Stimulated activated naive CD8-positive, alpha-beta T cell treated with anti-CD3 and anti-CD28 coated beads, Interleukin-15, Interleukin-2, amounts not matched to agents 100 ng/mL and 50 ng/mL, for 24 hours (primary cell): Measurements from ENCODE around the gene UMOD.

Experiments
- H3K27ac Mint-ChIP-seq: one replicate; pipeline ENCODE4 v1.8.0; 2021; ENCODE audit warnings: mild to moderate bottlenecking, mixed read lengths
- H3K27me3 Mint-ChIP-seq: one replicate; pipeline ENCODE4 v1.8.0; 2021; ENCODE audit warnings: mixed read lengths
- H3K36me3 Mint-ChIP-seq: one replicate; pipeline ENCODE4 v1.8.0; 2021; ENCODE audit warnings: low read depth, mixed read lengths
- H3K4me1 Mint-ChIP-seq: one replicate; pipeline ENCODE4 v1.8.0; 2021; ENCODE audit warnings: low read depth, mixed read lengths
- H3K4me3 Mint-ChIP-seq: one replicate; pipeline ENCODE4 v1.8.0; 2021; ENCODE audit warnings: mild to moderate bottlenecking, mixed read lengths
- H3K9me3 Mint-ChIP-seq: one replicate; pipeline ENCODE4 v1.8.0; 2021; ENCODE audit warnings: mixed read lengths

The UMOD gene

DNA sequence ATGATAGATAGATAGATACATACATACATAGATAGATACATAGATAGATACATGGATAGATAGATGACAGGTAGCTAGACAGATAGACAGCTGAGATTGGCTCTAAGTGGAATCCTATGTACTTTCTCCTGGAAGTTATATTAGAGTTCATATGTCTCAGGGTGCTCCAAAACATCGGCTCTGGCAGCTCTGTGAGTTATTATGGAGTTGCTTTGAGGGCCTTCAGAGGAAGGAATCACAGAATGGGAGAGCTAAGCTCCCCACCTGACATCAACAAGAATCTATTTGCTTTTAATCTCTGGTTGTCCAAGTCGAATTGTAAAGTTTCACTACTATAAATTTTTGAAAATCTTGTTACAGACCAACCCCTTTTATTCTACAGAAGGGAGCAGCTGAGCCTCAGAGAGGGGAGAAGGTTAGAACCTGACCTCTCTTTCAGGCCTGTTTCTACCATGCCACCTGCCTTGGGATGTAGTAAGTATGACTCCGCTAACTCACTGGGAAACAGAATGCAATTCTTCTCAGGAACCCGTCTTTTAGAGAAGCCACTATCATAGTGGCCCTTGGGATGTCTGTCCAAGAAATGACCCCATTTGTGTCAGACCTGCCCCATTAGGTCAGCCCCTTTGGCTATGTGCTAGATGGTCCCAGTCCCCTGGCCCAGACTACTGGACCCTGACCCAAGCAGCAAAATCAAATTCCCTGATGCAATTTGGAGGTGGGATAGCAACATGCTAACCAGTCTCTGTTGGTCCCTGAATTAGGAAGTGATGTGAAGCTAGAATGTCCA, 43.5 kb downstream of the UMOD start:
- Mint-ChIP-seq H3K4me3 (no peak overlapping the region), H3K36me3 (no peaks in the 10 kb centered on the region), H3K4me1 (no peaks in the 10 kb centered on the region), H3K27me3 (peaks cover 8% of the 10 kb centered on the region), H3K27ac (no peak overlapping the region), H3K9me3 (no peaks in the 10 kb centered on the region)

DNA sequence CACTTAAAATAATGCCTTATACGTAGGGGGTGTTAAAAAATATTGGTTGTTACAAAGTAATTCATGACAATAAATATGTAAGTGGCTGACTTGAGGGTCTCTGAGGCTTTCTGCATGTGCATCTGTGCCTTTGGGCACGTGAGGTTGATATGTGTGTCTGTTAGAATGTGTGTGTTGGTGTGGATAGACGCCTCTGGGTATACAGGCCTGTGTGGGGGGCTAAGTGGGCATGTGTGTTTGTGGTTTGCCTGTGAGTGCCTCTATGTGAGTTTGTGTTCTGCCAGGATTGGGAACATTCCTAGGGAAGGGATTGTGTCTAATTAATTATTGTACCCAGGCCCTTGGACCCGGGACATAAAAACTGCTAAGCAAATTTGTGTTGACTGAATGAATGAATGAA, 44.2 kb downstream of the UMOD start:
- Mint-ChIP-seq H3K36me3 (no peaks in the 10 kb centered on the region), H3K4me3 (no peak overlapping the region), H3K27ac (no peak overlapping the region), H3K27me3 (peaks cover 8% of the 10 kb centered on the region), H3K4me1 (no peaks in the 10 kb centered on the region), H3K9me3 (no peaks in the 10 kb centered on the region)

DNA sequence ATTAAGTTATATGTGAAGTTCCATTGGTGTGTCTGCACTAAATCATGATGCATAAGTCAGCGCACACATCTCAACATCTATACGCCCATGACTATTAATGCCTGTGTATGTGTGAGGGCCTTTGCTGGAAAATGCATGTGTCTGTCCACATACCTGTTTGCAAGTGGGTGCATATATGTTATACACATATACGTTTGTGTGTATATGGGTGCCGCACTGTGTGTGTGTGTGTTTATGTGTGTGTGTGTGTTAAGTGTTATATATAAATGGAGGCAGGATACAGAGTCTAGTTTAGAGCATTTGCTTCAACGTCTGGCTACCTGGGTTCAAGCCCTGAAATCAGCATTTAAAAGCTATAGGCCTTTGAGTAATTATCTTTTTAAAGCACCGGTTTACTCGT, 44.7 kb downstream of the UMOD start:
- Mint-ChIP-seq H3K4me3 (no peak overlapping the region), H3K9me3 (no peaks in the 10 kb centered on the region), H3K36me3 (no peaks in the 10 kb centered on the region), H3K27me3 (peaks cover 11% of the 10 kb centered on the region), H3K27ac (no peak overlapping the region), H3K4me1 (no peaks in the 10 kb centered on the region)

DNA sequence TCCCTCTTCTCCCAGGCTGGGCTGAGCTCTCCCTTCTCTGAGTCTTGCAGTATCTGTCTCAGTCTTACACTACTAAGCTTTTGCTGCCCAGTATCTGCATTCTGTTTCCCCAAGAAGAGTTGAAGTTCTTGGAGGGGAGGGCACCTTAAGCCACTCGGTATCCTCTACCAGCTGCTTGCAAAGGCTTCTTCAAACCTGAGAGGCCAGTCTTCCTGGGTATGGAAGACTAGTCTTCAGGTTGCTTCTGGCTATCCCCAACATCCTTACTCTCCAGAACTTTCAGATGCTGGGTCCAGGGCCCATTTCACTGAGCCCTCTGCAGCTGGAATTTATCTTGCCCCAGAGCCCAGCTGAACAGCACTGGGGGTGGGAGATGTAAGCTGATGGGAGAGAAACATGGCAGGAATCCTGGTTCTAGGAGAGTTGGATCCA, 45.3 kb downstream of the UMOD start:
- Mint-ChIP-seq H3K9me3 (no peaks in the 10 kb centered on the region), H3K36me3 (no peaks in the 10 kb centered on the region), H3K27me3 (peaks cover 11% of the 10 kb centered on the region), H3K27ac (no peak overlapping the region), H3K4me1 (no peaks in the 10 kb centered on the region), H3K4me3 (no peak overlapping the region)

DNA sequence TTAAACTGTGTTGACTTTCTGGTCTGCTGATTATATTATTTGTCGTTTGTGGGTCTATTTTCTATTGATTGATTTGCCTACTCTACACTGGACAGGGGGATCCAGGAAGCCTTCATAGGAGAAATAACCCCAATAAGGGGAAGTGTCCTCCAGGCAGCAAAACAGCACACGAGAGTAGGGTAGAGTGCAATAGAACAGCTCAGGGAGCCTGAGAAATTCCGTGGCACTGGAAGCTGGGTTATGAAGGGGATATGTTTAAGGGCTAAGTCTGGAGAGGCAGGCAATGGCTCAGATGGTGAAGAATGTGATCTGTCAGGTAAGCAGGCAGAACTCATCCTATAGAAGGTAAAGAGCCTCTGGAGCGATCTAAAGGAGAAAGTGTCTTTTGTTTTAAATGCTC, 46.1 kb downstream of the UMOD start:
- Mint-ChIP-seq H3K36me3 (no peaks in the 10 kb centered on the region), H3K4me3 (no peak overlapping the region), H3K27me3 (peaks cover 11% of the 10 kb centered on the region), H3K9me3 (no peaks in the 10 kb centered on the region), H3K4me1 (no peaks in the 10 kb centered on the region), H3K27ac (no peak overlapping the region)

DNA sequence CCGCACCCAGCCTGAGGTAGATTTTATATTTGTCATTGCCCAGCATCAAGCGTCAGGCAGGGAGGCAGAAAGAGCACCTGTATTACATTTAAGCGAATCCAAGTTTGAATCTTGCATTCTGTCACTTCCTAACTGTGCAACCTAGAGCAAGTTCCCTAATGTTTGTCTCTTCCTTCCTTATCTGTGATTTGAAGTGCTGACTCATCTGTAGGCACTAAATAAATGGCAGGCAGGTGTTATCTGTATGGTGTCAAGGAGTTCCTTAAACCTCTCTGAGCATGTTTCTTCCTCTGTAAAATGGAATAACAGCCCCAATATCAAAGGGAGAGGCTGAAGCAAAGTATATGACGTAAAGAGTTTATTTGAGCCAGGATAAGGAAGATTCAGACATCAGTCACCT, 49.5 kb downstream of the UMOD start:
- Mint-ChIP-seq H3K36me3 (no peaks in the 10 kb centered on the region), H3K27me3 (peaks cover 30% of the 10 kb centered on the region), H3K27ac (no peak overlapping the region), H3K4me1 (no peaks in the 10 kb centered on the region), H3K4me3 (no peak overlapping the region), H3K9me3 (peaks cover 4% of the 10 kb centered on the region)

DNA sequence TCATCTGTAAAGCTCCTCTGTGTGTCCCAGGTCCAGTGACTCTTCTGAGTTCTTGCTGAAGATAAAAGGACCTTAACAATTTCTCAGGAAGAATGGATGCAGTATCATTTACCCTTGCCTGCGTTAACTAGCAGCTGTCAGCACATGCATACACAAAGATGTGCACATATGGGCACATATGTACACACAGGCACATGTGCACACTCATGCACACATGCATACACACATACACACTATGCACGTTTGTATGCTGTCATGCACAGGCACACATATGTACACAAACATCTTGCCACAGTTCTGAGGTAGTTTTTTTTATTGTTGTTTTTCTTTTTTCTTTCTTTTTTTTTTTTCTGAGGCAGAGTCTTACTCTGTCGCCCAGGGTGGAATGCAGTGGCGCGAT, 50.1 kb downstream of the UMOD start:
- H3K4me3 Mint-ChIP-seq: no peak overlapping the region
- H3K27ac Mint-ChIP-seq: no peak overlapping the region
- H3K27me3 Mint-ChIP-seq: peaks cover 30% of the 10 kb centered on the region
- H3K9me3 Mint-ChIP-seq: peaks cover 4% of the 10 kb centered on the region
- H3K36me3 Mint-ChIP-seq: no peaks in the 10 kb centered on the region
- no peaks in the 10 kb centered on the region for H3K4me1 Mint-ChIP-seq

DNA sequence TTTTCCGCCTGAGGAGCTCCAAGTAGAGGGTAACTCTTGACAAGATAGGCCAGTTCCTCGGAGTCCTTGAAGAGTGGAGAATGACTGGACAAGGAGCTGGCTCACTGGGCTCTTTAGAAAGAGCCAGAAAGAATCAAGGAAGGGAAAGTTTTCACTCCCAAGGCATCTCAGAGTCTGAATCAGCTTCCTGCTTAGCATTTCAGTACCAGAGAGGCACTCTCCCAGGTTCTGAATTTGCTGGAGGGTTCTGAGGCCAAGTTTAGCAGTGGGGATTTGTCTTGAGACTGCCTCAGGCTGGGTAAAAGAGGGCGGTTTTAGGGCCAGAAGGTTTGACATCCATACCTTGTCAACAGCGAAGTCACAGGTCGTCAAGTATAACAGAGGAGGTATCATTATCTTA, 50.7 kb downstream of the UMOD start:
- Mint-ChIP-seq H3K27ac (no peak overlapping the region), H3K9me3 (peaks cover 4% of the 10 kb centered on the region), H3K4me3 (no peak overlapping the region), H3K4me1 (no peaks in the 10 kb centered on the region), H3K36me3 (no peaks in the 10 kb centered on the region), H3K27me3 (peaks cover 29% of the 10 kb centered on the region)

DNA sequence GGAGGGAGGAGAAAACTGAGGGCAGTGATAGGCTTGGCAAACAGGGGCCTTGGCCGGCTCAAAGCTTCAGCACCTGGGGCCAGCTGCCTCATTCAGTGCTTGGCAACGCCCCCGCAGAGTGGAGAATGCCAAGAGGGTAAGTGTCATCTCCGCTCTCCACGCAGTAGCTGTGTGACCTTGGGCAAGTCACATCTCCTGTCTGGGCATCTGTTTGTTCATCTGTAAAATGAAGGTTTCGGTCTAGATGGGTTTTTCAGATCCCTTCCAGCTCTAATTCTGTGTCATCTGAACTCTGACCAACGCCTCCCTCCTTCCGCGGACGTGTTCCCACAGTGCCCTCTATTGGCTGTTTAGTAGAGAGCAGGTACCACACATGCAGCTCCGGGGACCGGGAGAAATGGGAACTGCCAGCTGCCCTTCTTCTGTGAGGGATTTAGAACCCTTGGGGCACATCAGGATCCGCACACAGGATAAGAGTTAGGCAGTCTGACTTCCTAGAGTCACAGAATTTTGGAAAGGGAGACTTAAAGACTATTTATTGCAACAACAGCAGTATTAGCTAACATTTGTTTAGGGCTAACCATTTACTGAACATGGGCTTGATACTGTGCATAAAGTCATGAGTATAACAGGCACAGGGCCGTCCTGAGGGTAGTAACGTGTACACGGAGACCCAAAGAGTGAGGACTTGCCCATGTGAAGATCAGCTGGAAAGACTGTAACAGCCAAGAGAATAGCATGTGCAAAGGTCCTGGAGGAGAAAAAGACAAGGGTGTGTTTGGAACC, 52.0 kb downstream of the UMOD start:
- no peaks in the 10 kb centered on the region for H3K36me3 Mint-ChIP-seq
- no peak overlapping the region for H3K27ac Mint-ChIP-seq
- no peaks in the 10 kb centered on the region for H3K4me1 Mint-ChIP-seq

DNA sequence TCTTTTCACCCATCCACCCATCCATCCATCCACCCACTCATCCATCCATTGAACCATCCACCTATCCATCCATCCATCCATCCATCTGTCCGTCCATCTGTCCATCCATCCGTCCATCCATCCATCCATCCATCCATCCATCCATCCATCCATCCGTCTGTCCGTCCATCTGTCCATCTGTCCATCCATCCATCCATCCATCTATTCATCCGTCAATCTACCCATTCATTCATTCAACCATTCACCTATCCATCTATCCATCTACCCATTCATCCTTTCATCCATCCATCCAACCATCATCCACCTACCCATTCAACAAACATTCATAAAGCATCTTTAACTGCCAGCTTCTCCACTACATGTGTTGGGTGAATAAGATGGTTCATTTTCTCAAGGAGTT, 54.1 kb downstream of the UMOD start:
- H3K27me3 Mint-ChIP-seq: peaks cover 22% of the 10 kb centered on the region
- H3K36me3 Mint-ChIP-seq: no peaks in the 10 kb centered on the region
- no peak overlapping the region for H3K27ac Mint-ChIP-seq
- no peaks in the 10 kb centered on the region for H3K4me1 Mint-ChIP-seq
- no peak overlapping the region for H3K4me3 Mint-ChIP-seq
- peaks cover 4% of the 10 kb centered on the region for H3K9me3 Mint-ChIP-seq

More for the DNA sequence above, 52.0 kb downstream of the UMOD start:
- Mint-ChIP-seq H3K4me3 (no peak overlapping the region), H3K27me3 (peaks cover 22% of the 10 kb centered on the region), H3K9me3 (peaks cover 4% of the 10 kb centered on the region)

DNA sequence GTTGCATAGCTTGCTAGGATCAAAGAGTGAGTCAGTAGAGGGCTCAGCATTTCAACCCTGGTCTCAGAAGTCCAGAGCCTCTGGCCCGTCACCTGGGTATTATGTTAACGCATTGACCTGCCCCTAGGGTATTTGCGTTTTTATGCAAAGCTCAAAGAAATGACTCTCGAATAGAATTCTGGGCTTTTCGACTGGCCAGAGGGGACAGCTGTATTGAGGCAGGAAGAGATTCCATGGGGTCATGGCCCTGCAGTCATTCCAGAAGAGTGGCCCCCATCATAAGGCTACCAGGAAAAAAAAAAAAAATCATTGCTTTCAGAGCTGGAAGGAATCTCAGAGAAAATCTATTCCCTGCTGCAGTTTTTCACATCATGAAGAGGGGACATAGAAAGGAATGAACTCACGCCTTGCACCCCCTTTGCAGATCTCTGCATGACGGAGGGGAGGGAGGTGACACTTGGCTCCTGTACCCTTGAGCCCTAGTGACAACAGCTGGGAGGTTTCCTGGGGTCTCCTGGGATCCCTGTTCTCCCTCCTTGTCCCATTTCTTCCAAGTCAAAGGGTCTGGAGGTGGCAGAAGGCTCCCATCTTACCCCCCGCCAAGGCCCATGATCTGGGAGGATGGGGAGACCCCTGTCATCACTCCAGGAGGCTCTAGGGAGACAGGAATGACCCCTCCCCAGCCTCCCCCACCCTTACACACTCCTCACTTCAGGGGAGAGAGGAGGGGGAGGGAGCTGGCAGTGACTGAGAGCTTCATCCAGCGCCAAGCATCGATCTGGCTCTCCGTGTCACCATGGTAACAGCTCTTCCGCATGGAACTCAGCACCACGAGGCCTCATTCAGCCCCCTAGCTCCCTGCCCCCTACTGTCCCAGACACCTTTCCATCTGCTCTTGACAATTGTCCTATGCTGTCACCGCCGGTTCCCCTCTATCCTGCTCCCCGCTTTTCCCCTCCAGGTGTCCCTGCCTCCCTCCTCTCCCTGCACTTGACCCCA, 61.0 kb downstream of the UMOD start:
- Mint-ChIP-seq H3K4me1 (no peaks in the 10 kb centered on the region), H3K4me3 (no peak overlapping the region), H3K27ac (no peak overlapping the region), H3K36me3 (no peaks in the 10 kb centered on the region), H3K27me3 (no peaks in the 10 kb centered on the region), H3K9me3 (no peaks in the 10 kb centered on the region)

DNA sequence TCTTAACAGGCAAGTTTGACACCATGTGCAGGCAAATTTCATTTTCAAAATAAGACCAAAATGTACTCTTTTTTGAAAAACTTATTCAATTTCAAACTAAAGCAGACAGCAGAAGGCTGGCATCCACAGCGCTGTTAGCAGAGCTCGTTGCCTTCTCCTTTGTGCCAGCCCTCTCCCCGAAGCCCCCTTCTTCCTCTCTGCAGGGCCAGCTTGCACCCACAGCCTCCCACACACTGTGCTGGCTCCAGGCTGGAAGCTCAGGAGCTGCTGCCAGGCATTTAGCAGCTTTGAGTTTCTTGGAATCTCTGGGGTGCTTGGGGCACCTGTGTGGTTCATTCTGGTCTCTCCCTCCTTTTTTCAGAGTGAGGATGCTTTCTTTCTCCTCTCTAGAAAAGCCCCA, 62.9 kb downstream of the UMOD start:
- no peak overlapping the region for H3K27ac Mint-ChIP-seq

DNA sequence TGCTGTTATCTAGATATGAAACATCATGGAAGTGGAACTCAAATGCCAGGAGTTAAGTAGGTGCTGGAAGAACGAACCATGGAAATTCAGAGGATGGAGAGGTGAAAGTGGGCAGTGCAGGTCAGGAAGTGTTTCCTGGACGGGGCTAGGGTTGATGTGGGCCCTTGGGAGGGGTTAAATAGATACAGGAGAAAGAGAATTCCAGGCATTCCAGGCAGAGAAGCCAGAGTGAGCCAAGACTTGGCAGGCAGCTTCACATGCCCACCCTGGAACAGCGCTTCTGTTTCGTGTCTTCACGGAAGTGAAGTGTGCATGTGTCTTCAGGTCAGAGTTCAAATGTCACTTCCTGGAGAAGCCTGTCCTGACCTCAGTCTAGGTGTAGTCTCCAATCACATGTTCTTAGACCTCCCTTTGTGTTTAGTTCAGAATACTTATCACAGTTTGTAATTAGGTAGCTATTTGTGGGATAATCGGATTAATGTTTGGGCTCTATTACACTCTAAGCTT, 66.5 kb downstream of the UMOD start:
- Mint-ChIP-seq H3K4me3 (no peak overlapping the region), H3K36me3 (no peaks in the 10 kb centered on the region), H3K27me3 (peaks cover 6% of the 10 kb centered on the region), H3K27ac (no peak overlapping the region), H3K9me3 (no peaks in the 10 kb centered on the region), H3K4me1 (no peaks in the 10 kb centered on the region)

More for the DNA sequence above, 62.9 kb downstream of the UMOD start:
- H3K9me3 Mint-ChIP-seq: no peaks in the 10 kb centered on the region
- no peaks in the 10 kb centered on the region for H3K27me3 Mint-ChIP-seq
- H3K4me3 Mint-ChIP-seq: no peak overlapping the region
- no peaks in the 10 kb centered on the region for H3K36me3 Mint-ChIP-seq
- H3K4me1 Mint-ChIP-seq: no peaks in the 10 kb centered on the region
